Erythroblast (primary cell): Measurements from ENCODE around the gene PRICKLE2.

ENCODE experiments used
- GATA1 ChIP-seq: IDR thresholded peaks from 2 replicates; pipeline ENCODE4 v1.6.1; 2011; ENCODE audit warnings: low read depth, mild to moderate bottlenecking, control low read depth, low read length, moderate library complexity
- POLR2A ChIP-seq: IDR thresholded peaks from 2 replicates; pipeline ENCODE4 v1.6.1; 2011; ENCODE audit warnings: mild to moderate bottlenecking, low read length

- TF ChIP-seq POLR2A (no peak), GATA1 (no peak)
These were observed 60.9 kb downstream of the PRICKLE2 start for GRCh38 chr3:64164349-64164748.
